ENCODE results near the gene MACIR. TPM values are rescaled to one million over a fixed set of nuclear protein-coding genes. Genes with fewer than 3 reads are reported as not detected.

Gene MACIR
- total RNA-seq, 3 donors from 2014 or later, result 30.3 to 72.5 (median 67.9) TPM

- no peak for ATAC-seq
- no peak for DNase-seq
- Histone ChIP-seq H3K36me3 (ENCODE audit: low read depth) (peaks cover 3% of the 10 kb centered on the region), H3K9me3 (no peaks in the 10 kb centered on the region), H3K4me3 (no peak overlapping the region), H3K4me1 (ENCODE audit: low read depth) (no peaks in the 10 kb centered on the region)
- intact Hi-C loops (cut with DNase I, micrococcal nuclease), result no loop called here
- TF ChIP-seq CTCF (IDR thresholded peaks at IDR 0.05), result no peak
Observed at GRCh38 chr5:103270581-103270980, 12.0 kb downstream of the MACIR start.

GRCh38 chr5:103271570-103272289, 13.2 kb downstream of the MACIR start:
- ATAC-seq (peak; percentile 69), DNase-seq (no peak)
- Histone ChIP-seq H3K9me3 (no peaks in the 10 kb centered on the region), H3K36me3 (ENCODE audit: low read depth) (peaks cover 3% of the 10 kb centered on the region), H3K4me3 (no peak overlapping the region), H3K4me1 (ENCODE audit: low read depth) (no peaks in the 10 kb centered on the region)
- intact Hi-C loops (cut with DNase I, micrococcal nuclease), result no loop called here
- TF ChIP-seq CTCF (IDR thresholded peaks at IDR 0.05), result no peak

GRCh38 chr5:103272377-103272776, 13.8 kb downstream of the MACIR start:
- intact Hi-C loops (cut with DNase I, micrococcal nuclease), result no loop called here
- TF ChIP-seq CTCF (IDR thresholded peaks at IDR 0.05), result no peak
- ATAC-seq (no peak), DNase-seq (no peak)
- H3K9me3 ChIP-seq, result no peaks in the 10 kb centered on the region
- no peak overlapping the region for H3K4me3 ChIP-seq
- H3K4me1 ChIP-seq (ENCODE audit: low read depth), result no peaks in the 10 kb centered on the region
- peaks cover 3% of the 10 kb centered on the region for H3K36me3 ChIP-seq (ENCODE audit: low read depth)

- Histone ChIP-seq H3K9me3 (no peaks in the 10 kb centered on the region), H3K36me3 (ENCODE audit: low read depth) (peaks cover 3% of the 10 kb centered on the region), H3K4me3 (no peak overlapping the region), H3K4me1 (ENCODE audit: low read depth) (no peaks in the 10 kb centered on the region)
- intact Hi-C loops (cut with DNase I, micrococcal nuclease), result no loop called here
- no peak for TF ChIP-seq CTCF (IDR thresholded peaks at IDR 0.05)
- ATAC-seq, result no peak
- DNase-seq, result no peak
Observed at GRCh38 chr5:103273952-103274351, 15.4 kb downstream of the MACIR start.

GRCh38 chr5:103275851-103276250, 17.3 kb downstream of the MACIR start:
- intact Hi-C loops (cut with DNase I, micrococcal nuclease), result no loop called here
- H3K9me3 ChIP-seq, result no peaks in the 10 kb centered on the region
- no peaks in the 10 kb centered on the region for H3K4me1 ChIP-seq (ENCODE audit: low read depth)
- ATAC-seq, result no peak
- DNase-seq, result no peak
- peaks cover 3% of the 10 kb centered on the region for H3K36me3 ChIP-seq (ENCODE audit: low read depth)
- H3K4me3 ChIP-seq, result no peak overlapping the region
- TF ChIP-seq CTCF (IDR thresholded peaks at IDR 0.05), result no peak
